Neutrophil (primary cell): ENCODE results near the gene TPO.

Experiments
- H3K27ac ChIP-seq: fragments of 200-600 bp; sonication (generic); 2 replicates; pipeline ENCODE4 v1.5.1; 2016; ENCODE audit warnings: mild to moderate bottlenecking, moderate library complexity
- H3K27me3 ChIP-seq: fragments of 200-600 bp; sonication (generic); 2 replicates; pipeline ENCODE4 v1.6.0; 2016; ENCODE audit warnings: mild to moderate bottlenecking
- H3K36me3 ChIP-seq: fragments of 200-600 bp; sonication (generic); 2 replicates; pipeline ENCODE4 v1.5.1; 2017
- H3K4me1 ChIP-seq, 2 experiments: fragments of 200-600 bp in 1 of 2; sonication (generic) in 1 of 2; 1 replicate in 1 of 2; 2 replicates in 1 of 2; pipeline versions ENCODE4 v1.5.1 to v1.6.1; 2013 to 2016; ENCODE audit warnings: low read depth in 1 of 2, low read length in 1 of 2, mild to moderate bottlenecking in 1 of 2, moderate library complexity in 1 of 2; ENCODE audit not compliant: control insufficient read depth in 1 of 2, insufficient read depth in 1 of 2
- H3K4me3 ChIP-seq, 2 experiments: fragments of 200-600 bp in 1 of 2; sonication (generic) in 1 of 2; 1 replicate in 1 of 2; 2 replicates in 1 of 2; pipeline ENCODE4 v1.5.1; 2013 to 2016; ENCODE audit warnings: low read depth in 1 of 2, low read length in 1 of 2, mild to moderate bottlenecking in 1 of 2, moderate library complexity in 1 of 2
- H3K9me3 ChIP-seq: fragments of 200-600 bp; sonication (generic); 2 replicates; pipeline ENCODE4 v1.5.1; 2016
- TF ChIP-seq, protein P1 (sequence below): fragments of 200-600 bp; sonication (generic); IDR thresholded peaks from 2 replicates; pipeline ENCODE4 v1.5.1; 2016; ENCODE audit warnings: antibody characterized with exemption

TPO gene

DNA sequence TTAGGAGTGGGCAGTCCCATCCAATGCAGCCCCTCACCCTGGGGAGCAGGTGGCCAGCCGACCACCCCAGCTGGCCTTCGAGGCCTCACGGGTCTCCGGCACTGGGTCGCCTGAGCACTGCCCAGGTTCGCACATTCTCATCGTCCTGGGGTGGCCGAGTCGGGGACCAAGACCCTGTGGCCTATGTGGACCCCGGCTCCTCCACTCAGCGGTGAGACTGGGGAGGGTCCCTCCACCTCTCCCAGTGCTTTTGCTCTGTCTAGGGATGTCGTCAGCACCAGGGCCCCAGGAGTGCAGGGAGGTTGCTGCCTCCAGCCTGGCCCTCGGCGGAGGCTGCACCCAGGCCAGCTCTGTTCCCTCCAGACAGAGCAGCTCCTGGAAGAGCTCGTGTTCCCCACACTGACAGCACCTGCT is 89.6 kb downstream of the TPO start:
- no peaks in the 10 kb centered on the region for H3K9me3 ChIP-seq
- no peaks in the 10 kb centered on the region for H3K36me3 ChIP-seq
- TF ChIP-seq, protein P1, sequence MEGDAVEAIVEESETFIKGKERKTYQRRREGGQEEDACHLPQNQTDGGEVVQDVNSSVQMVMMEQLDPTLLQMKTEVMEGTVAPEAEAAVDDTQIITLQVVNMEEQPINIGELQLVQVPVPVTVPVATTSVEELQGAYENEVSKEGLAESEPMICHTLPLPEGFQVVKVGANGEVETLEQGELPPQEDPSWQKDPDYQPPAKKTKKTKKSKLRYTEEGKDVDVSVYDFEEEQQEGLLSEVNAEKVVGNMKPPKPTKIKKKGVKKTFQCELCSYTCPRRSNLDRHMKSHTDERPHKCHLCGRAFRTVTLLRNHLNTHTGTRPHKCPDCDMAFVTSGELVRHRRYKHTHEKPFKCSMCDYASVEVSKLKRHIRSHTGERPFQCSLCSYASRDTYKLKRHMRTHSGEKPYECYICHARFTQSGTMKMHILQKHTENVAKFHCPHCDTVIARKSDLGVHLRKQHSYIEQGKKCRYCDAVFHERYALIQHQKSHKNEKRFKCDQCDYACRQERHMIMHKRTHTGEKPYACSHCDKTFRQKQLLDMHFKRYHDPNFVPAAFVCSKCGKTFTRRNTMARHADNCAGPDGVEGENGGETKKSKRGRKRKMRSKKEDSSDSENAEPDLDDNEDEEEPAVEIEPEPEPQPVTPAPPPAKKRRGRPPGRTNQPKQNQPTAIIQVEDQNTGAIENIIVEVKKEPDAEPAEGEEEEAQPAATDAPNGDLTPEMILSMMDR: no peak
- H3K27ac ChIP-seq: no peak overlapping the region
- H3K4me1 ChIP-seq: no peaks in the 10 kb centered on the region
- no peak overlapping the region for H3K4me3 ChIP-seq
- H3K27me3 ChIP-seq: no peaks in the 10 kb centered on the region

DNA sequence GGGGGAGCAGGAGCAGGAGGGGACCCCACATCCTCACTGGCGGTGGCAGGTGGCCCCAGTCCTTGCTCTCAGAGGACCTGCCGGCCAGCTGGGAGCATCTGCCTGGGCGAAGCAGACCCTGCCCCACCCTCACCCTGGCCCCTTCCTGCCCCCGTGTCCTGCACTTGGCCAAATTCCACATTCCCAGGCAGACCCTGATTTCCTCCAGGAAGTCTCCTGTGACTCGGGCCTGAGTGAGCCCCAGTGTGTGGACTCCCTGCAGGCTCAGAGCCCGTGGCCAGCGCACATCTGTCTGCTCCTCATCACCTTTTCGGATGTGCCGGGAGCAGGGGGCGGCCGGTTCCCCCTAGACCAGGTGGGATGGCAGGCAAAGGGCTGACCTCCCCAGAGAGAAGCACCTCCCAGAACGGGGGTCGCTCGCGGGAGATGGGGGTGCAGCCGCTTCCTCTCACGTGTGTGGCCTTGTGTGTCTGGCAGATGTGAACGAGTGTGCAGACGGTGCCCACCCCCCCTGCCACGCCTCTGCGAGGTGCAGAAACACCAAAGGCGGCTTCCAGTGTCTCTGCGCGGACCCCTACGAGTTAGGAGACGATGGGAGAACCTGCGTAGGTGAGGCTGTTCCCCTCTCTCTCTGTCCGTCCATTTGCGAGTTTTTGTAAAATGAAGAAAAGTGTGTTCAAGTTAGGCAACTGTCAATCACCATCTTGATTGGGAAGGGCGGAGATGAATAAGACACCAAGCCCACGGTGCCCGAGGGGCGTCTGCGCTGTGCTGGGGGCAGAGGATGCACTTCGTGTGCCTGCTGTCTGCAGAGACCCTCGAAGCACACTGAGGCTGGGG is 90.4 kb downstream of the TPO start:
- TF ChIP-seq, protein P1: no peak
- no peaks in the 10 kb centered on the region for H3K27me3 ChIP-seq
- no peaks in the 10 kb centered on the region for H3K36me3 ChIP-seq

DNA sequence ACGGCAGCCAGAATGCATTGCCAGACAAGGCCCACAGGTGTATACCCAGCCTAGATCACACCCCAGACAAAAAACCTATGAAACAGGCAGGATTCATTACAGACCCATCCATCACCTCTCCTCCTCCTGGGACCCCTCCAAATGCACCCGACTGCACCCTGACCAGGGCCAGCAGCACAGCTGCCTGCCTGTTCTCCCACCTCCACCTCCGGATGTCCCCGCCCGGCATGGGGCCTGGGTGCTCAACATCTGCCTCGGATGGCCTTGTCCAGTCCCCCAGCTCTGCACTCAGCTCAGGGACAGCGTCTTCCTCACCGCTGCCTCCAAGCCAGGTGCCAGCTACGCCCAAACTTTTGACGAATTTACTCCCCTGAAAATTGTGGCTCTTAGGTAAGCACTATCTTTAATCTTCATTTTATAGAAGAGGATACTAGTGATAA is 91.1 kb downstream of the TPO start:
- no peaks in the 10 kb centered on the region for H3K9me3 ChIP-seq
- no peaks in the 10 kb centered on the region for H3K4me1 ChIP-seq
- H3K27me3 ChIP-seq: no peaks in the 10 kb centered on the region
- no peaks in the 10 kb centered on the region for H3K36me3 ChIP-seq
- TF ChIP-seq, protein P1: no peak
- no peak overlapping the region for H3K4me3 ChIP-seq
- no peak overlapping the region for H3K27ac ChIP-seq

More for the DNA sequence above, 90.4 kb downstream of the TPO start:
- Histone ChIP-seq H3K9me3 (no peaks in the 10 kb centered on the region), H3K4me3 (no peak overlapping the region), H3K27ac (no peak overlapping the region), H3K4me1 (no peaks in the 10 kb centered on the region)

DNA sequence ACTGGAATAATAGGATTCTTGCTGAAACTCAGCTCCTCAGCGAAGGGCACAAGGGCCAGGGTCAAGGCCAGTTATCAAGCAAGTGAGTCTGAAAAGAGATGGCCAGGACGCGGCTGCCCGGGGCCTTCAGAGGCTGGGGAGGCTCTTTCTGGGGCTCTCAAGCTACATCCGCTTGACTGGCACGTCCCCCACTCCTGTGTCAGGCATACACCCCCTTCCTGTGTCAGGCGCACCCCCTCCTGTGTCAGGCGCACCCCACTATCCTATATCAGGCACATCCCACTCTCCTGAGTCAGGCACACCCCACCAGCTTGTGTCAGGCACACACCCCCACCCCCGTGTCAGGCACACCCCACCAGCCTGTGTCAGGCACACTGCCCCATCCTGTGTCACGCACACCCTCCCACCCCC is 91.8 kb downstream of the TPO start:
- Histone ChIP-seq H3K27ac (no peak overlapping the region), H3K4me1 (no peaks in the 10 kb centered on the region), H3K36me3 (no peaks in the 10 kb centered on the region), H3K27me3 (no peaks in the 10 kb centered on the region), H3K9me3 (no peaks in the 10 kb centered on the region), H3K4me3 (no peak overlapping the region)
- TF ChIP-seq, protein P1: no peak

DNA sequence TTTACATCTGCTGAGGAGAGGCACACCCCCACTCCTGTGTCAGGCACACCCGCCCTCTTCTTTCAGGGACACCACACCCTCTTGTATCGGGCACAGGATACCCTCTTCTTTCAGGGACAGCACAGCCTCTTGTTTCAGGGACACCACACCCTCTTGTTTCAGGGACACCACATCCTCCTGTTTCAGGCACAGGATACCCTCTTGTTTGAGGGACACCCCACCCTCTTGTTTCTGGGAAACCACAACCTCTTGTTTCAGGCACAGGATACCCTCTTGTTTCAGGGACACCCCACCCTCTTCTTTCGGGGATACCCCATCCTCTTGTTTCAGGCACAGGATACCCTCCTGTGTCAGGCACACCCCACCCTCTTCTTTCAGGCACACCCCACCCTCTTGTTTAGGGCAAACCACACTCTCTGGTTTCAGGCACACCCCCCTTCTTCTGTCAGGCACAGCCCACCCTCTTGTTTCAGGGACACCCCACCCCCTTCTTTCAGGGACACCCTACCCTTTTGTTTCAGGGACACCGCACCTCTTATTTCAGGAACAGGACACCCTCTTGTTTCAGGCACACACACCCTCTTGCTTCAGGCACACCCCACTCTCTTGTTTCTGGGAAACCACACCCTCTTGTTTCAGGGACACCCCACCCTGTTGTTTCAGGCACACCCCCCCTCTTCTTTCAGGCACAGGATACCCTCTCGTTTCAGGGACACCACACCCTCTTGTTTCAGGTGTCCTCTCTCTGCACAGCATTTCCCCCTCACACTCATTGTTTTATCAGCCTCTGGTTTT is 96.2 kb downstream of the TPO start:
- H3K27ac ChIP-seq: no peak overlapping the region

More for the DNA sequence above, 96.2 kb downstream of the TPO start:
- H3K36me3 ChIP-seq: no peaks in the 10 kb centered on the region
- H3K9me3 ChIP-seq: no peaks in the 10 kb centered on the region
- no peaks in the 10 kb centered on the region for H3K4me1 ChIP-seq
- H3K4me3 ChIP-seq: no peak overlapping the region
- H3K27me3 ChIP-seq: no peaks in the 10 kb centered on the region
- TF ChIP-seq, protein P1: no peak
